Hepatocyte (in vitro differentiated cells): ENCODE measurements around the gene TESMIN. TPM values are rescaled to one million over a fixed set of nuclear protein-coding genes. Genes with fewer than 3 reads are reported as not detected.

ENCODE experiments used
- DNase-seq: peaks from one replicate; pipeline ENCODE4 v3.0.0-alpha.2; 2016; ENCODE audit warnings: low spot score
- H2AFZ ChIP-seq: fragments of 200-600 bp; sonication (generic); 2 replicates; pipeline ENCODE4 v1.6.0; 2016; ENCODE audit warnings: antibody characterized with exemption, mild to moderate bottlenecking
- H3K27ac ChIP-seq: fragments of 200-600 bp; sonication (generic); 2 replicates; pipeline ENCODE4 v1.5.1; 2016; ENCODE audit warnings: mild to moderate bottlenecking
- H3K27me3 ChIP-seq: fragments of 200-600 bp; sonication (generic); 2 replicates; pipeline ENCODE4 v1.6.1; 2016
- H3K36me3 ChIP-seq: fragments of 200-600 bp; sonication (generic); replicated peaks from 2 replicates; pipeline ENCODE4 v1.5.1; 2016; ENCODE audit warnings: low read depth; ENCODE audit not compliant: insufficient read depth
- H3K4me1 ChIP-seq: fragments of 200-600 bp; sonication (generic); 2 replicates; pipeline ENCODE4 v1.5.1; 2016; ENCODE audit warnings: mild to moderate bottlenecking, moderate library complexity; ENCODE audit not compliant: insufficient read depth
- H3K4me2 ChIP-seq: fragments of 200-600 bp; sonication (generic); 2 replicates; pipeline ENCODE4 v1.6.0; 2016
- H3K4me3 ChIP-seq: fragments of 200-600 bp; sonication (generic); 2 replicates; pipeline ENCODE4 v1.5.1; 2016; ENCODE audit warnings: mild to moderate bottlenecking
- H3K79me2 ChIP-seq: fragments of 200-600 bp; sonication (generic); 2 replicates; pipeline ENCODE4 v1.6.0; 2017; ENCODE audit warnings: mild to moderate bottlenecking
- H3K9me2 ChIP-seq: fragments of 200-600 bp; sonication (generic); replicated peaks from 2 replicates; pipeline ENCODE4 v1.6.0; 2017; ENCODE audit warnings: mild to moderate bottlenecking; ENCODE audit not compliant: insufficient read depth
- H3K9me3 ChIP-seq: fragments of 200-600 bp; sonication (generic); 2 replicates; pipeline ENCODE4 v1.5.1; 2016; ENCODE audit warnings: low read depth, mild to moderate bottlenecking
- H4K20me1 ChIP-seq: fragments of 200-600 bp; sonication (generic); 2 replicates; pipeline ENCODE4 v1.6.0; 2016; ENCODE audit warnings: mild to moderate bottlenecking; ENCODE audit not compliant: insufficient read depth, poor library complexity, severe bottlenecking
- EZH2 ChIP-seq: fragments of 200-600 bp; sonication (generic); IDR thresholded peaks from 2 replicates; pipeline ENCODE4 v1.6.1; 2016; ENCODE audit warnings: antibody characterized with exemption, mild to moderate bottlenecking, borderline replicate concordance
- EZH2phosphoT487 ChIP-seq: fragments of 200-600 bp; sonication (generic); IDR thresholded peaks from one replicate; pipeline ENCODE4 v1.6.1; 2018; ENCODE audit warnings: antibody characterized with exemption, mild to moderate bottlenecking, low read depth, moderate library complexity; ENCODE audit not compliant: unreplicated experiment, severe bottlenecking
- WGBS: methylation state at CpG from one replicate; pipeline ENCODE4 v1.1.6; 2016; ENCODE audit warnings: low lambda C conversion rate; ENCODE audit errors: missing lambda C conversion rate; 5-methylcytosine and 5-hydroxymethylcytosine counted together
- polyA plus RNA-seq: library from polyadenylated mRNA; unstranded; fragments of >200 nt; fragmentation: Nextera tagmentation; extraction: Ambion mirVana; gene quantifications from 2 replicates; pipeline ENCODE4 v1.2.1, GENCODE V29; 2016
- total RNA-seq: library from RNA; depleted of rRNA; stranded (reverse); fragments of >200 nt; gene quantifications from 2 replicates; pipeline ENCODE4 v1.2.3, GENCODE V29; 2014
- TF ChIP-seq, protein P1 (sequence below): fragments of 200-600 bp; sonication (generic); IDR thresholded peaks from 2 replicates; pipeline ENCODE4 v1.5.1; 2016; ENCODE audit warnings: antibody characterized with exemption, mild to moderate bottlenecking; ENCODE audit not compliant: poor library complexity

TESMIN gene
- total and polyA plus RNA-seq, 2 experiments from 2014 or later, result 1.5 to 6.7 TPM

DNA sequence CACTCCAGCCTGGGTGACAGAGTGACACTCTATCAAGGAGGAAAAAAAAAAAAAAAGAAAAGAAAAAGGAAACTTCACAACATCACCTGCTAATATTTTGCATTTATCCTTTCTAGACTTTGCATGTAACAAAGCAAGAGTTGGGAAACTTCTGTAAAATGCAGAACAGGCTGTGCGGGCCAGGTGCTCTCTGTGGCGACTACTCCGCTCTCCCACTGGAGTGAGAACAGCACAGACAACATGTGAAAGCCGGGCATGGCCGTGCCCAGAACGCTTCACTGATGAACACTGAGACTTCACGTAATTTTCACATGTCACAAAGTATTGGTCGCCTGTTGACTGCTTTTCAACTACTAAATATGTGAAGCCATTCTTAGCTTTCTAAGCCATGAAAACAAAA lies 15.5 kb upstream of the TESMIN start:
- Histone ChIP-seq H3K79me2 (no peaks in the 10 kb centered on the region), H3K27me3 (no peaks in the 10 kb centered on the region), H3K27ac (no peak overlapping the region), H3K4me3 (no peak overlapping the region), H3K36me3 (no peaks in the 10 kb centered on the region), H3K4me1 (no peaks in the 10 kb centered on the region), H3K4me2 (no peak overlapping the region), H3K9me2 (no peaks in the 10 kb centered on the region), H4K20me1 (no peaks in the 10 kb centered on the region), H2AFZ (no peak overlapping the region), H3K9me3 (no peaks in the 10 kb centered on the region)
- 95% methylated on average over 8 of the region's 8 CpGs for WGBS
- DNase-seq, result no peak
- TF ChIP-seq EZH2, result no peak
- TF ChIP-seq EZH2phosphoT487, result no peak
- TF ChIP-seq, protein P1, sequence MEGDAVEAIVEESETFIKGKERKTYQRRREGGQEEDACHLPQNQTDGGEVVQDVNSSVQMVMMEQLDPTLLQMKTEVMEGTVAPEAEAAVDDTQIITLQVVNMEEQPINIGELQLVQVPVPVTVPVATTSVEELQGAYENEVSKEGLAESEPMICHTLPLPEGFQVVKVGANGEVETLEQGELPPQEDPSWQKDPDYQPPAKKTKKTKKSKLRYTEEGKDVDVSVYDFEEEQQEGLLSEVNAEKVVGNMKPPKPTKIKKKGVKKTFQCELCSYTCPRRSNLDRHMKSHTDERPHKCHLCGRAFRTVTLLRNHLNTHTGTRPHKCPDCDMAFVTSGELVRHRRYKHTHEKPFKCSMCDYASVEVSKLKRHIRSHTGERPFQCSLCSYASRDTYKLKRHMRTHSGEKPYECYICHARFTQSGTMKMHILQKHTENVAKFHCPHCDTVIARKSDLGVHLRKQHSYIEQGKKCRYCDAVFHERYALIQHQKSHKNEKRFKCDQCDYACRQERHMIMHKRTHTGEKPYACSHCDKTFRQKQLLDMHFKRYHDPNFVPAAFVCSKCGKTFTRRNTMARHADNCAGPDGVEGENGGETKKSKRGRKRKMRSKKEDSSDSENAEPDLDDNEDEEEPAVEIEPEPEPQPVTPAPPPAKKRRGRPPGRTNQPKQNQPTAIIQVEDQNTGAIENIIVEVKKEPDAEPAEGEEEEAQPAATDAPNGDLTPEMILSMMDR, result no peak

DNA sequence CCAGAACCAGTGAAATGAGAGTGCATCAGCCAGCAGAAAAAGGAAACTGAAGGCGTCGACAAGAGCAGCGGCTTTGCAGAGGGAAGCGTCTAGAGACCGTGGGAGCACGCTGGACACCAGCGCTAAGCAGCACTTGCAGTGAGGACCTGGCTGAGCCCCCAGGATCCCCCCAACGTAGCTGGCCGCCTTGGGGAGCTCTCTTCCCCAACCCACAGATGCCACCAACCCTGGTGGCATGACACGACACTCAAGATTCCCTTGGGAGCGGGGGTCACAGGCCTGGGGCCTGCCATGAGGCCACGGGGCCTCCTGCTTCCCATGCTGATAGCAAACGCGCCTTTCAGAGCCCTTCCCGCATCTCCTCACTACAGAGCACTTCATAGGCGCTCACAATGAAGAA lies 13.4 kb upstream of the TESMIN start:
- 87% methylated on average over 16 of the region's 16 CpGs for WGBS
- no peaks in the 10 kb centered on the region for H3K27me3 ChIP-seq
- H4K20me1 ChIP-seq, result no peaks in the 10 kb centered on the region
- no peak overlapping the region for H3K4me3 ChIP-seq
- TF ChIP-seq, protein P1, result no peak
- no peak for TF ChIP-seq EZH2phosphoT487
- TF ChIP-seq EZH2, result no peak
- no peaks in the 10 kb centered on the region for H3K9me3 ChIP-seq
- no peak overlapping the region for H3K4me2 ChIP-seq
- no peaks in the 10 kb centered on the region for H3K79me2 ChIP-seq
- no peak overlapping the region for H3K27ac ChIP-seq
- no peaks in the 10 kb centered on the region for H3K4me1 ChIP-seq
- no peak for DNase-seq
- no peak overlapping the region for H2AFZ ChIP-seq
- H3K9me2 ChIP-seq, result no peaks in the 10 kb centered on the region
- H3K36me3 ChIP-seq, result no peaks in the 10 kb centered on the region

DNA sequence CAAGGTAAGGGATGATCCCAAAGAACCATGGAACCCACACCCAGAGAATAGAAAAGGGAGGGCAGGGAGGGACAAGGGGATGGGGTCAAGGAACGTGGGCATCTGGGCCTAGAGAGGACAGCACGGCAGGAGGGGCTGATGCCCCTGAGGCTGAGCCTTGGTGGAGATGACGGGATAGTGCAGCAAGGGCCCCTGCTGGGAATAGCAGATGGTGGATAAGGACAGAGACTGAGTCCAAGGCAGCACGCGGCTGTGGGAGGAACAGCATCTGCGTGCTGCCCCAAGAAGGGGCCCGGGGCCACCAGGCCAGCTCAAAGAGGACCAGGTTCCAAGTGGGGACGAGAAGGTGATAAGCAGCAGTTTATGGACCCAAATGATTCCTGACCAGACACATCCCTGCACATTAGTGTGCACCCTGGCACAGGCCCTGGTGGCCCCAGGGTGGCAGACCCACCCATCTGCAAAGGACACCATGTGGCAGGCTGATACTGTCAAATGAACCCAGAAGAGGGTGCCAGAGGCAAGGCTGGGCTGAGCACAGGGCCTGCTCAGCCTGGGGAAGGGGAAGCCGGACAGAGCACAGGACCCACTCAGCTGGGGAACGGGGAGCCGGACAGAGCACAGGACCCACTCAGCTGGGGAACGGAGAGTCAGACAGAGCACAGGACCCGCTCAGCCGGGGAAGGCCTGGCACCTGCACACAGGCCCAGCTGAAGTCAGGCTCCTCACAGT lies 12.8 kb upstream of the TESMIN start:
- Histone ChIP-seq H3K4me1 (no peaks in the 10 kb centered on the region), H3K9me2 (no peaks in the 10 kb centered on the region), H3K36me3 (no peaks in the 10 kb centered on the region), H3K4me2 (no peak overlapping the region), H4K20me1 (no peaks in the 10 kb centered on the region), H3K79me2 (no peaks in the 10 kb centered on the region), H3K27ac (no peak overlapping the region), H3K9me3 (no peaks in the 10 kb centered on the region), H2AFZ (no peak overlapping the region), H3K4me3 (no peak overlapping the region), H3K27me3 (no peaks in the 10 kb centered on the region)
- DNase-seq, result no peak
- 85% methylated on average over 13 of the region's 14 CpGs for WGBS
- TF ChIP-seq EZH2phosphoT487 (no peak), EZH2 (no peak)
- TF ChIP-seq, protein P1, result peak; percentile 18
